ENCODE data around the gene OR6T1. TPM values are rescaled to one million over a fixed set of nuclear protein-coding genes. Genes with fewer than 3 reads are reported as not detected.

OR6T1 gene
- total RNA-seq, 6 experiments from 2014 or later = not detected

- H3K27me3 ChIP-seq = no peaks in the 10 kb centered on the region
- ATAC-seq (no peak), DNase-seq (no peak)
- H3K9me3 ChIP-seq = no peaks in the 10 kb centered on the region
- no peaks in the 10 kb centered on the region for H3K36me3 ChIP-seq
- intact Hi-C loops (cut with DNase I) = no loop called here
- TF ChIP-seq, protein P1, sequence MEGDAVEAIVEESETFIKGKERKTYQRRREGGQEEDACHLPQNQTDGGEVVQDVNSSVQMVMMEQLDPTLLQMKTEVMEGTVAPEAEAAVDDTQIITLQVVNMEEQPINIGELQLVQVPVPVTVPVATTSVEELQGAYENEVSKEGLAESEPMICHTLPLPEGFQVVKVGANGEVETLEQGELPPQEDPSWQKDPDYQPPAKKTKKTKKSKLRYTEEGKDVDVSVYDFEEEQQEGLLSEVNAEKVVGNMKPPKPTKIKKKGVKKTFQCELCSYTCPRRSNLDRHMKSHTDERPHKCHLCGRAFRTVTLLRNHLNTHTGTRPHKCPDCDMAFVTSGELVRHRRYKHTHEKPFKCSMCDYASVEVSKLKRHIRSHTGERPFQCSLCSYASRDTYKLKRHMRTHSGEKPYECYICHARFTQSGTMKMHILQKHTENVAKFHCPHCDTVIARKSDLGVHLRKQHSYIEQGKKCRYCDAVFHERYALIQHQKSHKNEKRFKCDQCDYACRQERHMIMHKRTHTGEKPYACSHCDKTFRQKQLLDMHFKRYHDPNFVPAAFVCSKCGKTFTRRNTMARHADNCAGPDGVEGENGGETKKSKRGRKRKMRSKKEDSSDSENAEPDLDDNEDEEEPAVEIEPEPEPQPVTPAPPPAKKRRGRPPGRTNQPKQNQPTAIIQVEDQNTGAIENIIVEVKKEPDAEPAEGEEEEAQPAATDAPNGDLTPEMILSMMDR (IDR thresholded peaks at IDR 0.05) = no peak
- TF ChIP-seq POLR2A (IDR thresholded peaks at IDR 0.05) = no peak
- 44% methylated on average over 1 of the region's 1 CpG for WGBS (ENCODE audit: insufficient coverage, low coverage, low lambda C conversion rate, missing lambda C conversion rate)
- no peak overlapping the region for H3K27ac ChIP-seq
- no peaks in the 10 kb centered on the region for H3K4me1 ChIP-seq
- H3K4me3 ChIP-seq = no peak overlapping the region
Measured at GRCh38 chr11:123973816-123974215, 30.2 kb upstream of the OR6T1 start.

DNA sequence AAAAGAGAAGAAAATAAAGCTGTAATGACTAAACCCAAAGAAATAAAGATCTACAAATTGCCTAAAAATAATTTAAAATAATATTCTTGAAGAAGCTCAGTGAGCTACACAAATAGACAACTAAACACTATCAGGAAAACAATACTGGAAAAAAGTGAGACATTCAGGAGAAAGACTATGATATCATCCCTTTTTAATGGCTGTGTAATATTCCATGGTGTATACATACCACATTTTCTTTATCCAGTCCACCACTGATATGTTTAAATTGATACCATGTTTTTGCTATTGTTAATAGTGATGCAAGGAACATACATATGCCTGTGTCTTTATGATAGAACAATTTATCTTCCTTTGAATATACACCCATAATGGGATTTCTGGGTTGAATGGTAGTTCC, 13.1 kb upstream of the OR6T1 start:
- Histone ChIP-seq H3K9me3 (no peaks in the 10 kb centered on the region), H3K27me3 (no peaks in the 10 kb centered on the region), H3K27ac (no peak overlapping the region), H3K4me3 (no peak overlapping the region), H3K36me3 (no peaks in the 10 kb centered on the region), H3K4me1 (no peaks in the 10 kb centered on the region)
- DNase-seq (no peak), ATAC-seq (no peak)
- TF ChIP-seq, protein P1 (IDR thresholded peaks at IDR 0.05) = no peak
- no peak for TF ChIP-seq POLR2A (IDR thresholded peaks at IDR 0.05)
- intact Hi-C loops (cut with DNase I) = no loop called here

DNA sequence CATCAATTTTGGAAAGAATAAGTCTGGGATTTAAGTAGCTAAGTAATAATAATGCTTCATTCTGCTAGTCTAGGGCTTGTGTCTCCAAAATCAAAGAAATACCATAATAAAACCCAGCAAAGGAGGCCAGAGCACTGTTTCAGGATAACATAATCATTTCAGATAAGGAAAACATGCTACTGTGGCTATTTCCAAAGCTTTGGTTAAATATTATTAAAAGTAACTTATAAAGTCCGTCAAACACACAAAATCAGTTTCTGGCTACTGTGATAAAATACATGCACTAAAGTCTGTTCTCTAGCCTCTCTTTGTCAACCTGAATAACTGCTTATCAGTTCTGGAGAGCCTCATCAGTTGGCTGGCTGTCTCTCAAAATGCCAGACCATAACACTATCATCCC, 1.5 kb upstream of the OR6T1 start:
- H3K4me1 ChIP-seq = no peaks in the 10 kb centered on the region

GRCh38 chr11:123942413-123942812, 1.2 kb downstream of the OR6T1 start:
- Histone ChIP-seq H3K4me3 (no peak overlapping the region), H3K27ac (no peak overlapping the region), H3K27me3 (no peaks in the 10 kb centered on the region), H3K4me1 (no peaks in the 10 kb centered on the region), H3K36me3 (no peaks in the 10 kb centered on the region), H3K9me3 (no peaks in the 10 kb centered on the region)
- intact Hi-C loops (cut with DNase I) = no loop called here
- no peak for ATAC-seq
- no peak for DNase-seq
- 30% methylated on average over 4 of the region's 4 CpGs for WGBS (ENCODE audit: insufficient coverage, low coverage, low lambda C conversion rate, missing lambda C conversion rate)
- TF ChIP-seq, protein P1 (IDR thresholded peaks at IDR 0.05) = no peak
- no peak for TF ChIP-seq POLR2A (IDR thresholded peaks at IDR 0.05)

More for the DNA sequence above, 1.5 kb upstream of the OR6T1 start:
- TF ChIP-seq, protein P1 (IDR thresholded peaks at IDR 0.05) = no peak
- no peak for TF ChIP-seq POLR2A (IDR thresholded peaks at IDR 0.05)
- no peak overlapping the region for H3K4me3 ChIP-seq
- no peaks in the 10 kb centered on the region for H3K9me3 ChIP-seq
- ATAC-seq = peak in 1 of 4 donors; percentile 22
- no peaks in the 10 kb centered on the region for H3K36me3 ChIP-seq
- H3K27ac ChIP-seq = no peak overlapping the region
- 35% methylated on average over 1 of the region's 1 CpG for WGBS (ENCODE audit: insufficient coverage, low coverage, low lambda C conversion rate, missing lambda C conversion rate)
- no peaks in the 10 kb centered on the region for H3K27me3 ChIP-seq
- DNase-seq = no peak
- intact Hi-C loops (cut with DNase I) = no loop called here

- H3K27ac ChIP-seq = no peak within 1 kb of the TSS
- no peak for ATAC-seq
- no peaks in the 10 kb centered on the region for H3K36me3 ChIP-seq
- no peaks in the 10 kb centered on the region for H3K4me1 ChIP-seq
- WGBS (ENCODE audit: insufficient coverage, low coverage, low lambda C conversion rate, missing lambda C conversion rate) = 44% methylated on average over 1 of the region's 1 CpG
- H3K4me3 ChIP-seq = no peak within 1 kb of the TSS
- intact Hi-C loops (cut with DNase I) = no loop called here
- H3K9me3 ChIP-seq = no peaks in the 10 kb centered on the region
- TF ChIP-seq, protein P1 (IDR thresholded peaks at IDR 0.05) = no peak
- no peaks in the 10 kb centered on the region for H3K27me3 ChIP-seq
- no peak for DNase-seq
Measured at GRCh38 chr11:123939317-123939716, 4.3 kb downstream of the OR6T1 start, which contains the start of gene OR4D5. TSS of gene OR4D5 (plus strand) at chr11:123939617. CDS start at chr11:123939617, 0 bp downstream.
